IMR-90 (cell line): ENCODE measurements around the gene WWP2. TPM values are rescaled to one million over a fixed set of nuclear protein-coding genes. Genes with fewer than 3 reads are reported as not detected.

Experiments
- ATAC-seq: fragments of 200-7000 bp; cut with Tn5 transposase; 2 replicates; pipeline ENCODE4 v1.9.1; 2020; ENCODE audit warnings: low read depth, mild to moderate bottlenecking, moderate library complexity
- BruUV-seq: library from RNA; stranded (reverse); fragments of 400-500 nt; replicated peaks from 2 replicates; lab custom pipeline; 2021; lab: Mats Ljungman, UMichigan
- CTCF ChIA-PET: fragments of 300-600 bp; formaldehyde crosslinking; extraction: SDS; loops from one replicate; lab custom pipeline; 2021; ENCODE audit warnings: antibody characterized with exemption; lab: Yijun Ruan, JAX
- POLR2A ChIA-PET: fragments of 300-600 bp; sonication (Branson Sonifier 250); formaldehyde crosslinking; loops from one replicate; lab custom pipeline; 2022; ENCODE audit warnings: antibody characterized with exemption; ENCODE audit not compliant: unreplicated experiment; lab: Charles Lee
- DNase-seq: peaks from one replicate; pipeline ENCODE4 v3.0.0; 2013
- H2AFZ ChIP-seq: replicated peaks from 2 replicates; pipeline ENCODE3; 2013; ENCODE audit warnings: low read length, mild to moderate bottlenecking; ENCODE audit not compliant: poor library complexity
- H2AK5ac ChIP-seq: 2 replicates; pipeline ENCODE4 v1.6.1; 2013; ENCODE audit warnings: low read depth, low read length, inconsistent platforms
- H2AK9ac ChIP-seq: replicated peaks from 2 replicates; pipeline ENCODE3; 2013; ENCODE audit warnings: mild to moderate bottlenecking, low read depth, low read length, moderate library complexity; ENCODE audit not compliant: poor library complexity
- H2BK120ac ChIP-seq: 2 replicates; pipeline ENCODE4 v1.6.1; 2013; ENCODE audit warnings: low read depth, low read length, inconsistent platforms
- H2BK15ac ChIP-seq: 3 replicates; pipeline ENCODE4 v1.6.1; 2013; ENCODE audit warnings: low read depth, low read length, inconsistent platforms
- H2BK20ac ChIP-seq: 2 replicates; pipeline ENCODE4 v1.6.1; 2013; ENCODE audit warnings: low read depth, mild to moderate bottlenecking, inconsistent platforms, low read length, moderate library complexity
- H2BK5ac ChIP-seq: 2 replicates; pipeline ENCODE4 v1.6.1; 2013; ENCODE audit warnings: mild to moderate bottlenecking, low read depth, low read length, inconsistent platforms; ENCODE audit not compliant: poor library complexity, severe bottlenecking
- H3K14ac ChIP-seq: replicated peaks from 2 replicates; pipeline ENCODE4 v1.6.1; 2013; ENCODE audit warnings: low read depth, low read length, inconsistent platforms
- H3K18ac ChIP-seq: 2 replicates; pipeline ENCODE4 v1.6.1; 2013; ENCODE audit warnings: low read depth, low read length, control low read depth
- H3K23ac ChIP-seq: 2 replicates; pipeline ENCODE4 v1.6.1; 2013; ENCODE audit warnings: low read depth, low read length, inconsistent platforms
- H3K27ac ChIP-seq: 2 replicates; pipeline ENCODE4 v1.5.1; 2013; ENCODE audit warnings: mild to moderate bottlenecking, control low read depth, low read length; ENCODE audit not compliant: insufficient read depth
- H3K27me3 ChIP-seq: 2 replicates; pipeline ENCODE4 v1.6.1; 2013; ENCODE audit warnings: low read length; ENCODE audit not compliant: control insufficient read depth, insufficient read depth
- H3K36me3 ChIP-seq: 2 replicates; pipeline ENCODE4 v1.6.1; 2013; ENCODE audit warnings: low read length, mixed read lengths; ENCODE audit not compliant: control insufficient read depth, insufficient read depth
- H3K4ac ChIP-seq: 2 replicates; pipeline ENCODE4 v1.6.1; 2013; ENCODE audit warnings: low read depth, low read length, inconsistent platforms
- H3K4me1 ChIP-seq: 2 replicates; pipeline ENCODE4 v1.6.1; 2013; ENCODE audit warnings: low read length, mixed read lengths; ENCODE audit not compliant: control insufficient read depth, insufficient read depth
- H3K4me2 ChIP-seq: 2 replicates; pipeline ENCODE4 v1.6.1; 2013; ENCODE audit warnings: low read depth, mild to moderate bottlenecking, control low read depth, low read length, moderate library complexity
- H3K4me3 ChIP-seq: 2 replicates; pipeline ENCODE4 v1.5.1; 2013; ENCODE audit warnings: low read depth, mild to moderate bottlenecking, control low read depth, low read length, moderate library complexity; ENCODE audit not compliant: insufficient read depth
- H3K56ac ChIP-seq: 2 replicates; pipeline ENCODE4 v1.6.1; 2013; ENCODE audit warnings: low read length, inconsistent platforms; ENCODE audit not compliant: insufficient read depth; ENCODE audit errors: extremely low read depth
- H3K79me1 ChIP-seq, 2 experiments: 2 replicates each; pipeline ENCODE4 v1.6.1; 2013; ENCODE audit warnings: low read length in 2 of 2, inconsistent platforms in 1 of 2, low read depth in 1 of 2
- H3K9ac ChIP-seq: 2 replicates; pipeline ENCODE4 v1.6.1; 2013; ENCODE audit warnings: low read depth, low read length, control low read depth
- H3K9me1 ChIP-seq: 2 replicates; pipeline ENCODE4 v1.6.1; 2013; ENCODE audit warnings: low read length, inconsistent platforms; ENCODE audit not compliant: insufficient read depth
- H3K9me3 ChIP-seq: 2 replicates; pipeline ENCODE4 v1.6.1; 2013; ENCODE audit warnings: low read length; ENCODE audit not compliant: control insufficient read depth, insufficient read depth
- H4K20me1 ChIP-seq: 2 replicates; pipeline ENCODE4 v1.6.1; 2013; ENCODE audit warnings: low read length, inconsistent platforms; ENCODE audit not compliant: insufficient read depth
- H4K5ac ChIP-seq: 2 replicates; pipeline ENCODE4 v1.6.1; 2013; ENCODE audit warnings: mild to moderate bottlenecking, low read depth, low read length, control low read depth
- H4K8ac ChIP-seq, 2 experiments: 2 replicates each; pipeline ENCODE4 v1.6.1; 2013; ENCODE audit warnings: low read depth in 2 of 2, low read length in 2 of 2, control low read depth in 1 of 2, inconsistent platforms in 1 of 2
- H4K91ac ChIP-seq: 2 replicates; pipeline ENCODE4 v1.6.1; 2013; ENCODE audit warnings: low read depth, low read length, inconsistent platforms; ENCODE audit not compliant: insufficient read depth
- CHD1 ChIP-seq: IDR thresholded peaks from 2 replicates; pipeline ENCODE4 v1.6.1; 2012; ENCODE audit warnings: low read depth, low read length, improper control_type of control experiment
- FOS ChIP-seq: fragments of 150-350 bp; IDR thresholded peaks from 2 replicates; pipeline ENCODE4 v1.6.1; 2016; ENCODE audit warnings: low read depth, low read length
- MAZ ChIP-seq: IDR thresholded peaks from 2 replicates; pipeline ENCODE4 v1.6.1; 2012; ENCODE audit warnings: low read depth, mild to moderate bottlenecking, low read length, improper control_type of control experiment, moderate library complexity, borderline replicate concordance
- MXI1 ChIP-seq: IDR thresholded peaks from 2 replicates; pipeline ENCODE4 v1.6.1; 2012; ENCODE audit warnings: low read depth, mild to moderate bottlenecking, low read length, moderate library complexity, borderline replicate concordance
- RAD21 ChIP-seq: IDR thresholded peaks from 2 replicates; pipeline ENCODE4 v1.6.1; 2012; ENCODE audit warnings: low read length, improper control_type of control experiment
- RCOR1 ChIP-seq: IDR thresholded peaks from 2 replicates; pipeline ENCODE4 v1.6.1; 2012; ENCODE audit warnings: mild to moderate bottlenecking, low read length, improper control_type of control experiment; ENCODE audit not compliant: insufficient replicate concordance
- RFX5 ChIP-seq: IDR thresholded peaks from 2 replicates; pipeline ENCODE4 v1.8.0; 2012; ENCODE audit warnings: low read depth, mild to moderate bottlenecking, low read length, moderate library complexity
- WGBS, 2 experiments: methylation state at CpG; one replicate each; pipeline versions ENCODE4 v1.1.5 to v1.1.7; 2013; ENCODE audit warnings: missing lambda C conversion rate in 2 of 2; ENCODE audit not compliant: insufficient read length in 1 of 2; ENCODE audit errors: extremely low coverage in 2 of 2; 5-methylcytosine and 5-hydroxymethylcytosine counted together
- dilution Hi-C: fragments of 300-500 bp; cut with HindIII; formaldehyde crosslinking; loops from one replicate; pipeline ENCODE4 v1.14.3; 2018; ENCODE audit warnings: low sequenced_read_pairs; ENCODE audit not compliant: unreplicated experiment
- in situ Hi-C: fragments of 300-500 bp; cut with MboI; formaldehyde crosslinking; loops from 3 replicates; pipeline ENCODE4 v1.14.3; 2019; ENCODE audit warnings: low sequenced_read_pairs, inconsistent platforms, mixed read lengths
- intact Hi-C: fragments of 100-400 bp; cut with micrococcal nuclease; formaldehyde crosslinking; loops from 2 replicates; pipeline ENCODE4 v1.10.0; 2022
- polyA plus RNA-seq, 3 experiments: library from polyadenylated mRNA; depleted of rRNA; stranded (reverse); fragments of >200 nt; gene quantifications; 2 replicates each; pipeline ENCODE4 v1.2.3, GENCODE V29; 2012; ENCODE audit warnings: low replicate concordance in 1 of 3
- total RNA-seq: library from RNA; depleted of rRNA; stranded (reverse); fragments of >200 nt; gene quantifications from 2 replicates; pipeline ENCODE4 v1.2.3, GENCODE V29; 2012
- TF ChIP-seq, protein P1 (sequence below): conservative IDR thresholded peaks from 2 replicates; pipeline ENCODE4 v1.5.1; 2012; ENCODE audit warnings: mild to moderate bottlenecking, low read depth, low read length, improper control_type of control experiment
- TF ChIP-seq, protein P2 (sequence below): fragments of 150-350 bp; IDR thresholded peaks from 2 replicates; pipeline ENCODE4 v1.6.1; 2016; ENCODE audit warnings: low read depth, mild to moderate bottlenecking, low read length, moderate library complexity, borderline replicate concordance

The WWP2 gene
- total and polyA plus RNA-seq, 2 of the 4 experiments (the other 2 are of a cell fraction), result 12.7 to 13.7 TPM

DNA sequence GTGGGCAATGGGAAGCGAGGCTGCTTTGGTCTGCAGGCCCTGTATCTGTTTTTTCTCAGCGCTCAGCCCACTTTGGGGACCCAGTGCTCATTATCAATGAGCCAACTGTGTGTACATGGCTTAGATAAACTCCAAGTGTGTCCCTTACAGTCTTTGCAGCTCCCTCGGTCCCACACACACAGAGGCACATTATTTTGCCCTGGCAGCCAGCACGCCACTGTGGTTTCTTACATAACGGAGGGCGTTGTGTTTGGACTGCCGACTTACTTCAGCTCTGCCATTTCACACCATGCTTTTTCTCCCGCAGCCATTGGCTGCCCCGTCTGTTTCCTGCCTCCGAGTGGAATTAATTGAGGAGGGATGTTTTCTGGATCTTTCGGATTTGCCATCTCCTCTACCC lies 132.5 kb downstream of the WWP2 start:
- POLR2A ChIA-PET, result no interaction called here
- dilution Hi-C loops, result no loop called here
- in situ Hi-C loops, result no loop called here
- H2BK120ac ChIP-seq, result no peak overlapping the region
- H3K9me3 ChIP-seq, result no peaks in the 10 kb centered on the region
- H3K56ac ChIP-seq, result no peak overlapping the region
- H3K4me2 ChIP-seq, result no peak overlapping the region
- H2AFZ ChIP-seq, result no peak overlapping the region
- DNase-seq (no peak), ATAC-seq (no peak)
- H3K36me3 ChIP-seq, result no peaks in the 10 kb centered on the region
- no peak overlapping the region for H4K91ac ChIP-seq
- H3K14ac ChIP-seq, result no peak overlapping the region
- 40% methylated on average over 2 of the region's 11 CpGs; no CpG with 5 or more reads in 1 of the 2 experiments for WGBS, 2 experiments
- TF ChIP-seq CHD1 (no peak), RFX5 (no peak), MXI1 (no peak), FOS (no peak), RCOR1 (no peak), MAZ (no peak), RAD21 (no peak)
- TF ChIP-seq, protein P1, sequence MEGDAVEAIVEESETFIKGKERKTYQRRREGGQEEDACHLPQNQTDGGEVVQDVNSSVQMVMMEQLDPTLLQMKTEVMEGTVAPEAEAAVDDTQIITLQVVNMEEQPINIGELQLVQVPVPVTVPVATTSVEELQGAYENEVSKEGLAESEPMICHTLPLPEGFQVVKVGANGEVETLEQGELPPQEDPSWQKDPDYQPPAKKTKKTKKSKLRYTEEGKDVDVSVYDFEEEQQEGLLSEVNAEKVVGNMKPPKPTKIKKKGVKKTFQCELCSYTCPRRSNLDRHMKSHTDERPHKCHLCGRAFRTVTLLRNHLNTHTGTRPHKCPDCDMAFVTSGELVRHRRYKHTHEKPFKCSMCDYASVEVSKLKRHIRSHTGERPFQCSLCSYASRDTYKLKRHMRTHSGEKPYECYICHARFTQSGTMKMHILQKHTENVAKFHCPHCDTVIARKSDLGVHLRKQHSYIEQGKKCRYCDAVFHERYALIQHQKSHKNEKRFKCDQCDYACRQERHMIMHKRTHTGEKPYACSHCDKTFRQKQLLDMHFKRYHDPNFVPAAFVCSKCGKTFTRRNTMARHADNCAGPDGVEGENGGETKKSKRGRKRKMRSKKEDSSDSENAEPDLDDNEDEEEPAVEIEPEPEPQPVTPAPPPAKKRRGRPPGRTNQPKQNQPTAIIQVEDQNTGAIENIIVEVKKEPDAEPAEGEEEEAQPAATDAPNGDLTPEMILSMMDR, result no peak
- TF ChIP-seq, protein P2, sequence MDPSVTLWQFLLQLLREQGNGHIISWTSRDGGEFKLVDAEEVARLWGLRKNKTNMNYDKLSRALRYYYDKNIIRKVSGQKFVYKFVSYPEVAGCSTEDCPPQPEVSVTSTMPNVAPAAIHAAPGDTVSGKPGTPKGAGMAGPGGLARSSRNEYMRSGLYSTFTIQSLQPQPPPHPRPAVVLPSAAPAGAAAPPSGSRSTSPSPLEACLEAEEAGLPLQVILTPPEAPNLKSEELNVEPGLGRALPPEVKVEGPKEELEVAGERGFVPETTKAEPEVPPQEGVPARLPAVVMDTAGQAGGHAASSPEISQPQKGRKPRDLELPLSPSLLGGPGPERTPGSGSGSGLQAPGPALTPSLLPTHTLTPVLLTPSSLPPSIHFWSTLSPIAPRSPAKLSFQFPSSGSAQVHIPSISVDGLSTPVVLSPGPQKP, result no peak
- no peaks in the 10 kb centered on the region for H3K27me3 ChIP-seq
- no peak overlapping the region for H2AK9ac ChIP-seq
- no peak overlapping the region for H3K9ac ChIP-seq
- no peaks in the 10 kb centered on the region; the same call in 1 of the 2 replicates for H3K9me1 ChIP-seq
- no peak overlapping the region for H2AK5ac ChIP-seq
- H2BK15ac ChIP-seq, result no peak overlapping the region
- H3K18ac ChIP-seq, result no peak overlapping the region
- H4K8ac ChIP-seq, result no peak overlapping the region
- no peaks in the 10 kb centered on the region for H4K20me1 ChIP-seq
- CTCF ChIA-PET, result no interaction called here
- H3K79me1 ChIP-seq, result no peaks in the 10 kb centered on the region; a peak in 2 of 4 replicates
- H3K4ac ChIP-seq, result no peak overlapping the region
- no peak overlapping the region for H3K27ac ChIP-seq
- H3K4me1 ChIP-seq, result no peaks in the 10 kb centered on the region
- no peak overlapping the region for H4K5ac ChIP-seq
- no peak overlapping the region for H3K4me3 ChIP-seq
- no peak overlapping the region for H3K23ac ChIP-seq
- H2BK20ac ChIP-seq, result no peak overlapping the region
- no TSS peak for BruUV-seq
- H2BK5ac ChIP-seq, result no peak overlapping the region
- intact Hi-C loops, result no loop called here
